DND-41 (cell line): ENCODE results near the gene CLSTN2.

Experiments
- ATAC-seq: fragments of 200-7000 bp; cut with Tn5 transposase; 3 replicates; pipeline ENCODE4 v1.9.1; 2021; ENCODE audit warnings: low read depth; ENCODE audit not compliant: insufficient read depth
- DNase-seq: peaks from one replicate; pipeline ENCODE4 v3.0.0-alpha.2; 2020
- H2AFZ ChIP-seq: 2 replicates; pipeline ENCODE4 v1.6.0; 2012; ENCODE audit warnings: low read depth, low read length
- H3K27ac ChIP-seq: 2 replicates; pipeline ENCODE4 v1.5.1; 2012; ENCODE audit warnings: low read length, inconsistent platforms
- H3K27me3 ChIP-seq: fragments of 200-600 bp; sonication (generic); 2 replicates; pipeline ENCODE4 v1.6.0; 2012; ENCODE audit warnings: low read length, mild to moderate bottlenecking, inconsistent platforms; ENCODE audit not compliant: insufficient read depth, poor library complexity
- H3K36me3 ChIP-seq: 2 replicates; pipeline ENCODE4 v1.5.1; 2012; ENCODE audit warnings: low read length, inconsistent platforms; ENCODE audit not compliant: insufficient read depth
- H3K4me1 ChIP-seq: 2 replicates; pipeline ENCODE4 v1.5.1; 2012; ENCODE audit warnings: mild to moderate bottlenecking, low read length; ENCODE audit not compliant: insufficient read depth
- H3K4me2 ChIP-seq: 2 replicates; pipeline ENCODE4 v1.6.0; 2012; ENCODE audit warnings: mild to moderate bottlenecking, moderate library complexity, low read length, inconsistent platforms; ENCODE audit not compliant: insufficient read depth
- H3K4me3 ChIP-seq, 2 experiments: fragments of 200-600 bp in 1 of 2; shearing (Covaris generic) in 1 of 2; 2 replicates each; pipeline ENCODE4 v1.5.1; 2012 to 2016; ENCODE audit warnings: inconsistent platforms in 2 of 2, low read length in 2 of 2, mild to moderate bottlenecking in 2 of 2, low read depth in 1 of 2, moderate library complexity in 1 of 2
- H3K79me2 ChIP-seq: 2 replicates; pipeline ENCODE4 v1.6.0; 2012; ENCODE audit warnings: low read length, inconsistent platforms; ENCODE audit not compliant: insufficient read depth
- H3K9ac ChIP-seq: 2 replicates; pipeline ENCODE4 v1.6.0; 2012; ENCODE audit warnings: low read depth, mild to moderate bottlenecking, inconsistent platforms, low read length, moderate library complexity
- H3K9me3 ChIP-seq: 2 replicates; pipeline ENCODE4 v1.5.1; 2012; ENCODE audit warnings: low read length, moderate library complexity, mild to moderate bottlenecking, inconsistent platforms; ENCODE audit not compliant: insufficient read depth, severe bottlenecking
- H4K20me1 ChIP-seq: 2 replicates; pipeline ENCODE4 v1.6.0; 2012; ENCODE audit warnings: low read length; ENCODE audit not compliant: insufficient read depth
- CTCF ChIP-seq: IDR thresholded peaks from 2 replicates; pipeline ENCODE4 v1.5.1; 2012; ENCODE audit warnings: borderline replicate concordance, low read length, moderate library complexity, mild to moderate bottlenecking; ENCODE audit not compliant: poor library complexity, severe bottlenecking; ENCODE audit errors: extremely low read depth
- EZH2 ChIP-seq: IDR thresholded peaks from 3 replicates; pipeline ENCODE4 v1.6.1; 2012; ENCODE audit warnings: borderline replicate concordance, low read depth, mild to moderate bottlenecking, moderate library complexity, low read length, inconsistent platforms; ENCODE audit not compliant: severe bottlenecking

Gene CLSTN2

GRCh38 chr3:140406655-140407054, 471.7 kb downstream of the CLSTN2 start:
- ATAC-seq: no peak

GRCh38 chr3:140408252-140408651, 473.3 kb downstream of the CLSTN2 start:
- H2AFZ ChIP-seq: no peak overlapping the region
- H3K27me3 ChIP-seq: no peaks in the 10 kb centered on the region
- no peak overlapping the region for H3K4me3 ChIP-seq
- no peaks in the 10 kb centered on the region for H3K9me3 ChIP-seq
- H3K79me2 ChIP-seq: no peaks in the 10 kb centered on the region
- no peak for TF ChIP-seq CTCF
- TF ChIP-seq EZH2: no peak
- no peaks in the 10 kb centered on the region for H4K20me1 ChIP-seq
- no peaks in the 10 kb centered on the region for H3K36me3 ChIP-seq
- H3K4me2 ChIP-seq: no peak overlapping the region
- no peaks in the 10 kb centered on the region for H3K4me1 ChIP-seq
- ATAC-seq (no peak), DNase-seq (no peak)
- no peak overlapping the region for H3K9ac ChIP-seq
- H3K27ac ChIP-seq: no peak overlapping the region

More at GRCh38 chr3:140406655-140407054, 471.7 kb downstream of the CLSTN2 start:
- Histone ChIP-seq H3K27ac (no peak overlapping the region), H3K79me2 (no peaks in the 10 kb centered on the region), H2AFZ (no peak overlapping the region), H3K36me3 (no peaks in the 10 kb centered on the region), H3K4me1 (no peaks in the 10 kb centered on the region), H4K20me1 (no peaks in the 10 kb centered on the region), H3K4me3 (no peak overlapping the region), H3K4me2 (no peak overlapping the region), H3K27me3 (no peaks in the 10 kb centered on the region), H3K9me3 (no peaks in the 10 kb centered on the region), H3K9ac (no peak overlapping the region)
- TF ChIP-seq EZH2 (no peak), CTCF (no peak)
- no peak for DNase-seq

GRCh38 chr3:140416666-140417065, 481.7 kb downstream of the CLSTN2 start:
- Histone ChIP-seq H2AFZ (no peak overlapping the region), H3K27me3 (peaks cover 7% of the 10 kb centered on the region), H3K9me3 (no peaks in the 10 kb centered on the region), H3K4me3 (no peak overlapping the region), H3K27ac (no peak overlapping the region), H3K79me2 (no peaks in the 10 kb centered on the region), H3K4me1 (no peaks in the 10 kb centered on the region), H4K20me1 (no peaks in the 10 kb centered on the region), H3K9ac (no peak overlapping the region), H3K36me3 (no peaks in the 10 kb centered on the region), H3K4me2 (no peak overlapping the region)
- TF ChIP-seq EZH2: no peak
- no peak for DNase-seq
- ATAC-seq: no peak

GRCh38 chr3:140420621-140421357, 485.8 kb downstream of the CLSTN2 start:
- H3K9me3 ChIP-seq: no peaks in the 10 kb centered on the region
- no peak overlapping the region for H3K4me2 ChIP-seq
- no peaks in the 10 kb centered on the region for H3K79me2 ChIP-seq
- no peak for DNase-seq
- H3K27ac ChIP-seq: no peak overlapping the region
- ATAC-seq: no peak
- H3K36me3 ChIP-seq: no peaks in the 10 kb centered on the region
- H2AFZ ChIP-seq: no peak overlapping the region
- no peaks in the 10 kb centered on the region for H3K4me1 ChIP-seq
- H3K4me3 ChIP-seq: no peak overlapping the region
- H3K9ac ChIP-seq: no peak overlapping the region
- peaks cover 7% of the 10 kb centered on the region for H3K27me3 ChIP-seq
- TF ChIP-seq EZH2 (no peak), CTCF (no peak)
- H4K20me1 ChIP-seq: no peaks in the 10 kb centered on the region
